Stimulated activated CD4-positive, alpha-beta T cell treated with anti-CD3 and anti-CD28 coated beads, Interleukin-4, amount 100 ng/mL, for 4 hours (primary cell): ENCODE measurements around the gene C1orf232.

Experiments
- DNase-seq, 2 experiments: peaks; one replicate each; pipeline ENCODE4 v3.0.0-alpha.2; 2020

Gene C1orf232

GRCh38 chr1:26122988-26123973, 45.5 kb downstream of the C1orf232 start:
- peak in 1 of 2 experiments; percentile 5 for DNase-seq

DNA sequence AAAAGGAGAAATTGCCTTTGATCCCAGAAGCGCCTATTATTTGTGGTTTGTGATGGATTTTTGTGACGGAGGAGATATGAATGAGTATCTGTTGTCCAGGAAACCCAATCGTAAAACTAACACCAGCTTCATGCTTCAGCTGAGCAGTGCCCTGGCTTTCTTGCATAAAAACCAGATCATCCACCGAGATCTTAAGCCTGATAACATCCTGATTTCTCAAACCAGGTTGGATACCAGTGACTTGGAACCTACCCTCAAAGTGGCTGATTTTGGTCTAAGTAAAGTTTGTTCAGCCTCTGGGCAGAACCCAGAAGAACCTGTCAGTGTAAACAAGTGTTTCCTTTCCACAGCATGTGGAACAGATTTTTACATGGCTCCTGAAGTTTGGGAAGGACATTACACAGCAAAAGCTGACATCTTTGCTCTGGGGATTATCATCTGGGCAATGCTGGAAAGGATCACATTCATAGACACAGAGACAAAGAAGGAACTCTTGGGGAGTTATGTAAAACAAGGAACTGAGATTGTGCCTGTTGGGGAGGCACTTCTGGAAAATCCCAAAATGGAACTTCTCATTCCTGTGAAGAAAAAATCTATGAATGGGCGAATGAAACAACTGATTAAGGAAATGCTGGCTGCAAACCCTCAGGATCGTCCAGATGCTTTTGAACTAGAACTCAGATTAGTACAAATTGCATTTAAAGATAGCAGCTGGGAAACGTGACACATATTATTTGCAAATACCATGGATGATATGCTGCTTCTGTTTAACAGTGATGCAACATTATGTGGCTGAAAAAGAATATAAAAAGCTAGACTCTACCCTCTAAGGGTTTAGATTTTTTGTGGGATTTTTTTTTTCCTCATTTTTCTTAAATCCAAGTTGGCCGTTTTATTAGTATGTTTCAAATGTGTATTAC, 46.6 kb downstream of the C1orf232 start:
- no peak for DNase-seq

- no peak for DNase-seq
Measured at GRCh38 chr1:26119892-26120608, 48.7 kb downstream of the C1orf232 start.

GRCh38 chr1:26114165-26114927, 54.4 kb downstream of the C1orf232 start:
- DNase-seq = no peak
